H1 (cell line): Measurements from ENCODE around the gene MGMT. TPM values are rescaled to one million over a fixed set of nuclear protein-coding genes. Genes with fewer than 3 reads are reported as not detected.

Source experiments
- CTCF ChIA-PET: fragments of 300-600 bp; sonication (Branson Sonifier 250); formaldehyde crosslinking; loops from one replicate; lab custom pipeline; 2021; ENCODE audit not compliant: partially characterized antibody; lab: Charles Lee
- POLR2A ChIA-PET: fragments of 300-600 bp; sonication (Branson Sonifier 250); formaldehyde crosslinking; loops from one replicate; lab custom pipeline; 2021; ENCODE audit warnings: inconsistent platforms; ENCODE audit not compliant: partially characterized antibody; lab: Charles Lee
- DNase-seq, 2 experiments: peaks; one replicate each; pipeline versions ENCODE4 v3.0.0 to v3.0.0-alpha.2; 2010 to 2022; ENCODE audit warnings: low spot score in 2 of 2, low read depth in 1 of 2, mixed read lengths in 1 of 2
- FAIRE-seq: peaks from 2 replicates; lab custom pipeline; 2011; peaks lifted over from hg19 to GRCh38; lab: Jason Lieb, UNC
- H2AFZ ChIP-seq: 2 replicates; pipeline ENCODE4 v1.8.1; 2012; ENCODE audit warnings: low read length, inconsistent platforms
- H2AK5ac ChIP-seq: 2 replicates; pipeline ENCODE4 v1.6.1; 2013; ENCODE audit warnings: low read depth, low read length
- H2BK120ac ChIP-seq: replicated peaks from 2 replicates; pipeline ENCODE3; 2013; ENCODE audit warnings: low read depth, low read length, inconsistent platforms
- H2BK12ac ChIP-seq: 2 replicates; pipeline ENCODE4 v1.6.1; 2013; ENCODE audit warnings: low read depth, low read length
- H2BK15ac ChIP-seq: 2 replicates; pipeline ENCODE4 v1.6.1; 2013; ENCODE audit warnings: low read length
- H2BK20ac ChIP-seq: 2 replicates; pipeline ENCODE4 v1.6.1; 2013; ENCODE audit warnings: low read length
- H2BK5ac ChIP-seq: 2 replicates; pipeline ENCODE4 v1.6.1; 2013; ENCODE audit warnings: low read depth, low read length
- H3K14ac ChIP-seq: 2 replicates; pipeline ENCODE4 v1.6.1; 2013; ENCODE audit warnings: inconsistent platforms; ENCODE audit not compliant: insufficient read length
- H3K18ac ChIP-seq: 2 replicates; pipeline ENCODE4 v1.6.1; 2013; ENCODE audit warnings: low read length; ENCODE audit errors: extremely low read depth
- H3K23ac ChIP-seq: 2 replicates; pipeline ENCODE4 v1.6.1; 2013; ENCODE audit warnings: inconsistent platforms; ENCODE audit not compliant: insufficient read length
- H3K23me2 ChIP-seq: 2 replicates; pipeline ENCODE4 v1.6.1; 2013; ENCODE audit warnings: low read depth, low read length
- H3K27ac ChIP-seq: 2 replicates; pipeline ENCODE4 v1.6.1; 2011; ENCODE audit warnings: low read depth, low read length, inconsistent platforms
- H3K27me3 ChIP-seq, 4 experiments: replicated peaks in 1 of 4; 1 replicate in 1 of 4; 2 replicates in 3 of 4; pipeline versions ENCODE4 v1.6.1 to v1.8.1; 2011 to 2013; ENCODE audit warnings: low read length in 3 of 4, mild to moderate bottlenecking in 3 of 4, inconsistent platforms in 2 of 4, mixed read lengths in 2 of 4, moderate library complexity in 1 of 4; ENCODE audit not compliant: control insufficient read depth in 3 of 4, insufficient read depth in 3 of 4; ENCODE audit errors: extremely low read depth in 1 of 4
- H3K36me3 ChIP-seq, 4 experiments: 2 replicates each; pipeline versions ENCODE4 v1.6.1 to v1.8.1; 2011 to 2013; ENCODE audit warnings: mild to moderate bottlenecking in 4 of 4, low read length in 3 of 4, moderate library complexity in 2 of 4, control low read depth in 1 of 4, inconsistent platforms in 1 of 4; ENCODE audit not compliant: insufficient read depth in 4 of 4, control insufficient read depth in 2 of 4
- H3K4ac ChIP-seq: replicated peaks from 2 replicates; pipeline ENCODE3; 2013; ENCODE audit warnings: low read length, low read depth, mixed read lengths, inconsistent platforms; ENCODE audit not compliant: insufficient read length
- H3K4me1 ChIP-seq, 4 experiments: replicated peaks in 1 of 4; 1 replicate in 1 of 4; 2 replicates in 3 of 4; pipeline versions ENCODE4 v1.6.1 to v1.8.1; 2011 to 2013; ENCODE audit warnings: low read length in 3 of 4, inconsistent platforms in 2 of 4, mixed read lengths in 1 of 4; ENCODE audit not compliant: insufficient read depth in 4 of 4, control insufficient read depth in 3 of 4
- H3K4me2 ChIP-seq, 2 experiments: 2 replicates each; pipeline versions ENCODE4 v1.6.1 to v1.8.1; 2011 to 2013; ENCODE audit warnings: low read depth in 2 of 2, low read length in 2 of 2, control low read depth in 1 of 2, inconsistent platforms in 1 of 2, mild to moderate bottlenecking in 1 of 2; ENCODE audit not compliant: insufficient read depth in 1 of 2
- H3K4me3 ChIP-seq, 4 experiments: fragments of 200-600, 300-600 bp in 1 of 4; sonication (generic), shearing (Covaris generic), sonication (Bioruptor Twin) in 1 of 4; 2 replicates each; pipeline versions ENCODE4 v1.5.1 to v1.8.1; 2011 to 2016; ENCODE audit warnings: low read length in 4 of 4, low read depth in 3 of 4, control low read depth in 2 of 4, inconsistent platforms in 2 of 4, mild to moderate bottlenecking in 2 of 4, mixed read lengths in 1 of 4, moderate library complexity in 1 of 4; ENCODE audit not compliant: insufficient read depth in 2 of 4; ENCODE audit errors: extremely low read depth in 1 of 4
- H3K56ac ChIP-seq: replicated peaks from 2 replicates; pipeline ENCODE3; 2013; ENCODE audit warnings: low read depth, mild to moderate bottlenecking, mixed read lengths, low read length, inconsistent platforms; ENCODE audit not compliant: insufficient read length
- H3K79me1 ChIP-seq: 2 replicates; pipeline ENCODE4 v1.6.1; 2013; ENCODE audit warnings: low read depth, low read length, control low read depth
- H3K79me2 ChIP-seq, 2 experiments: 2 replicates each; pipeline versions ENCODE4 v1.6.1 to v1.8.1; 2012 to 2013; ENCODE audit warnings: low read length in 2 of 2, mild to moderate bottlenecking in 2 of 2, inconsistent platforms in 1 of 2; ENCODE audit not compliant: insufficient read depth in 2 of 2, control insufficient read depth in 1 of 2
- H3K9ac ChIP-seq, 4 experiments: replicated peaks in 1 of 4; 1 replicate in 1 of 4; 2 replicates in 3 of 4; pipeline versions ENCODE4 v1.6.1 to v1.8.1; 2011 to 2013; ENCODE audit warnings: low read depth in 3 of 4, low read length in 3 of 4, control low read depth in 2 of 4, mild to moderate bottlenecking in 2 of 4, moderate library complexity in 2 of 4, inconsistent platforms in 1 of 4; ENCODE audit errors: extremely low read depth in 1 of 4
- H3K9me3 ChIP-seq, 2 experiments: 2 replicates each; pipeline versions ENCODE4 v1.6.1 to v1.8.1; 2012 to 2013; ENCODE audit warnings: mild to moderate bottlenecking in 2 of 2, moderate library complexity in 2 of 2, control low read depth in 1 of 2, inconsistent platforms in 1 of 2, low read depth in 1 of 2, low read length in 1 of 2, mixed read lengths in 1 of 2; ENCODE audit not compliant: insufficient read depth in 2 of 2
- H4K20me1 ChIP-seq, 2 experiments: replicated peaks in 1 of 2; 2 replicates each; pipeline versions ENCODE3 to v1.8.1; 2011 to 2013; ENCODE audit warnings: inconsistent platforms in 2 of 2, low read length in 2 of 2, mild to moderate bottlenecking in 1 of 2; ENCODE audit not compliant: insufficient read depth in 2 of 2, control insufficient read depth in 1 of 2
- H4K5ac ChIP-seq: 2 replicates; pipeline ENCODE4 v1.6.1; 2013; ENCODE audit warnings: low read length, low read depth, mixed read lengths, inconsistent platforms; ENCODE audit not compliant: insufficient read length
- H4K8ac ChIP-seq: 2 replicates; pipeline ENCODE4 v1.8.0; 2013; ENCODE audit warnings: mild to moderate bottlenecking, moderate library complexity, low read length, inconsistent platforms; ENCODE audit not compliant: insufficient read depth; ENCODE audit errors: extremely low read depth
- H4K91ac ChIP-seq: replicated peaks from 2 replicates; pipeline ENCODE3; 2013; ENCODE audit warnings: low read length, mixed read lengths, inconsistent platforms; ENCODE audit not compliant: insufficient read length
- ASH2L ChIP-seq: fragments of 200-600, 300-600 bp; sonication (generic); IDR thresholded peaks from one replicate; pipeline ENCODE4 v1.7.1; 2017; ENCODE audit warnings: low read length
- ATF2 ChIP-seq: IDR thresholded peaks from 2 replicates; pipeline ENCODE4 v1.6.1; 2012; ENCODE audit warnings: low read length, inconsistent platforms
- BCL11A ChIP-seq, 2 experiments: IDR thresholded peaks; one replicate each; pipeline ENCODE4 v1.6.1; 2011; ENCODE audit warnings: low read depth in 2 of 2, low read length in 2 of 2, mild to moderate bottlenecking in 2 of 2
- CTBP2 ChIP-seq: IDR thresholded peaks from 2 replicates; pipeline ENCODE4 v1.7.0; 2011; ENCODE audit warnings: borderline replicate concordance, mild to moderate bottlenecking, moderate library complexity, mixed read lengths, low read length; ENCODE audit not compliant: insufficient read depth, insufficient read length
- FOSL1 ChIP-seq: IDR thresholded peaks from 2 replicates; pipeline ENCODE4 v1.6.1; 2011; ENCODE audit warnings: mild to moderate bottlenecking, low read depth, low read length, moderate library complexity; ENCODE audit not compliant: insufficient read depth
- JUND ChIP-seq: IDR thresholded peaks from 2 replicates; pipeline ENCODE4 v1.6.1; 2011; ENCODE audit warnings: mild to moderate bottlenecking, improper control_type of control experiment, low read length
- SIN3A ChIP-seq, 2 experiments: IDR thresholded peaks in 1 of 2; conservative IDR thresholded peaks in 1 of 2; 2 replicates each; pipeline ENCODE4 v1.6.1; 2011 to 2012; ENCODE audit warnings: low read length in 2 of 2, improper control_type of control experiment in 1 of 2, low read depth in 1 of 2, mild to moderate bottlenecking in 1 of 2
- SRF ChIP-seq: IDR thresholded peaks from 2 replicates; pipeline ENCODE4 v1.6.1; 2011; ENCODE audit warnings: mild to moderate bottlenecking, low read depth, low read length, moderate library complexity
- TAF7 ChIP-seq: optimal IDR thresholded peaks from 2 replicates; pipeline ENCODE3; 2011; ENCODE audit warnings: low read depth, mild to moderate bottlenecking, inconsistent platforms, low read length, moderate library complexity, borderline replicate concordance
- WGBS, 2 experiments: shearing (Covaris generic) in 1 of 2; methylation state at CpG; one replicate each; pipeline versions ENCODE4 v1.1.6 to v1.1.7; 2013 to 2015; ENCODE audit warnings: low lambda C conversion rate in 2 of 2, mixed read lengths in 2 of 2, inconsistent platforms in 1 of 2, low coverage in 1 of 2, missing lambda C conversion rate in 1 of 2; ENCODE audit not compliant: insufficient replicate concordance in 2 of 2, insufficient coverage in 1 of 2, insufficient read length in 1 of 2; ENCODE audit errors: extremely low coverage in 1 of 2, missing lambda C conversion rate in 1 of 2; 5-methylcytosine and 5-hydroxymethylcytosine counted together
- polyA plus RNA-seq, 7 experiments: library from polyadenylated mRNA; depleted of rRNA in 3 of 7; stranded (reverse) in 5 of 7; unstranded in 2 of 7; fragments of >200 nt in 5 of 7; fragments of 200-250 nt in 2 of 7; gene quantifications; 1 replicate in 5 of 7; 2 replicates in 1 of 7; 4 replicates in 1 of 7; pipeline versions ENCODE4 v1.2.1 to v1.2.3, GENCODE V29; 2011 to 2013; ENCODE audit warnings: missing spikeins in 2 of 7, mixed read lengths in 2 of 7
- total RNA-seq: library from RNA; stranded (reverse); fragmentation: NEBNext Ultra II Directional; extraction: Animal tissue kit (Norgen Biotek cat#: 25700); gene quantifications from 2 replicates; pipeline ENCODE4 v1.2.1, GENCODE V29; 2021

Gene MGMT
- total and polyA plus RNA-seq, 2 of the 8 experiments (the other 6 are each of a cell fraction or from before 2014, with no cell fraction given), result 9.9 to 10.7 TPM

- Histone ChIP-seq H2BK120ac (no peak overlapping the region), H3K9ac (no peak overlapping the region), H4K20me1 (no peaks in the 10 kb centered on the region), H3K23ac (no peak overlapping the region), H3K9me3 (peaks cover 9% of the 10 kb centered on the region in 2 experiments; a peak in 3 of 4 replicates), H3K56ac (no peak overlapping the region), H2BK12ac (no peak overlapping the region), H3K79me2 (no peaks in the 10 kb centered on the region), H2BK15ac (no peak overlapping the region), H3K4me1 (no peaks in the 10 kb centered on the region; a peak in 1 of 7 replicates), H3K27ac (no peak overlapping the region), H3K27me3 (no peaks in the 10 kb centered on the region), H4K5ac (no peak overlapping the region), H3K4me3 (no peak overlapping the region), H3K79me1 (no peaks in the 10 kb centered on the region), H3K36me3 (no peaks in the 10 kb centered on the region), H4K91ac (no peak overlapping the region), H2BK20ac (no peak overlapping the region), H3K4me2 (no peak overlapping the region), H3K4ac (no peak overlapping the region), H3K14ac (no peak overlapping the region), H2AK5ac (no peak overlapping the region), H2AFZ (no peak overlapping the region), H4K8ac (no peak overlapping the region), H3K18ac (no peak overlapping the region), H2BK5ac (no peak overlapping the region), H3K23me2 (no peaks in the 10 kb centered on the region)
- peak in 1 of 2 experiments; percentile 24 for DNase-seq
- WGBS, 2 experiments, result 90% methylated on average over 21 of the region's 21 CpGs; no CpG with 5 or more reads in 1 of the 2 experiments
- ChIA-PET POLR2A (no interaction called here), CTCF (interaction anchor here (1.0 kb wide), 1 partner anchor 12 kb away, joined by 5 read pairs; no protein-coding TSS in a partner anchor)
- FAIRE-seq, result no peak
- no peak for TF ChIP-seq TAF7
- no peak for TF ChIP-seq BCL11A (IDR thresholded peaks at IDR 0.05; ENCODE audit: low read depth in 2 of 2, low read length in 2 of 2)
- TF ChIP-seq CTBP2, result no peak
- TF ChIP-seq JUND, result no peak
- TF ChIP-seq ASH2L, result no peak
- TF ChIP-seq SRF, result no peak
- TF ChIP-seq FOSL1, result no peak
- TF ChIP-seq ATF2, result no peak
- TF ChIP-seq SIN3A (conservative IDR thresholded peaks at IDR 0.05 in 1 of 2, IDR thresholded peaks at IDR 0.05 in 1 of 2; ENCODE audit: low read depth in 1 of 2, low read length in 2 of 2), result no peak
Observed at GRCh38 chr10:129756912-129757901, 290.2 kb downstream of the MGMT start.
